Measurements from ENCODE around the gene CRK. TPM values are rescaled to one million over a fixed set of nuclear protein-coding genes. Genes with fewer than 3 reads are reported as not detected.
"Not testable (repeated sequence)": the region's sequence is repeated elsewhere in the genome, so short reads cannot be mapped to it uniquely, and the experiment has no call there.

The CRK gene
- total RNA-seq, 2 donors from 2014 or later = 12.5 to 17.7 TPM

- ATAC-seq = no peak
These were observed 65.3 kb downstream of the CRK start for GRCh38 chr17:1390432-1391367.

DNA sequence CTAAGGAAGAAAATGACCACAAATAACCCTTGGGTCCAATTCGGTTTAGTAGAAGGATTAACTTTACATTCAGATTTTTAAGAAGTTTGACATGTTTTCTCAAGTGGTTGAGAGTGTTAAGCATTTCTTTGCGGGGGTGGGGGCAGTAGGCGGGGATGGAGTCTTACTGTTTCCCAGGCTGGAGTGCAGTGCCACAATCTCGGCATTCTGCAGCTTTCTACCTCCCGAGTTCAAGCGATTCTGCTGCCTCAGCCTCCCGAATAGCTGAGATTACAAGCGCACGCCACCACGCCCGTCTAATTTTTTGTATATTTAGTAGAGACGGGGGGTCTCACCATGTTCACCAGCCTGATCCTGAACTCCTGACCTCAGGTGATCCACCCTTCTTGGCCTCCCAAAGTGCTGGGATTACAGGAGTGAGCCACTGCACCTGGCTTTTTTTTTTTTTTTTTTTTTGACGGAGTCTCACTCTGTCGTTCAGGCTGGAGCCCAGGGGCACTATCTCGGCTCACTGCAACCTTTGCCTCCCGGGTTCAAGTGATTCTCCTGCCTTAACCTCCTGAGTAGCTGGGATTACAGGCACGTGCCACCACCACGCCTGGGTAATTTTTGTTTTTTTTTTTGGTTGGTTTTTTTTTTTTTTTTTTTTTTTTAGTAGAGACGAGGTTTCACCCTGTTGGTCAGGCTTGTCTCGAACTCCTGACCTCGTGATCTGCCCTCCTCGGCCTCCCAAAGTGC lies 68.4 kb downstream of the CRK start:
- H3K27ac Mint-ChIP-seq; H3K36me3 Mint-ChIP-seq; ATAC-seq; H3K9me3 Mint-ChIP-seq; DNase-seq (ENCODE audit: low spot score in 2 of 2): not testable (repeated sequence)

More at GRCh38 chr17:1390432-1391367, 65.3 kb downstream of the CRK start:
- Mint-ChIP-seq H3K27ac (peak overlapping the region in 1 of 2 donors; percentile 53), H3K36me3 (peaks cover 0 to 6% of the 10 kb centered on the region in 2 donors), H3K9me3 (no peaks in the 10 kb centered on the region)
- no peak for DNase-seq (ENCODE audit: low spot score in 2 of 2)

DNA sequence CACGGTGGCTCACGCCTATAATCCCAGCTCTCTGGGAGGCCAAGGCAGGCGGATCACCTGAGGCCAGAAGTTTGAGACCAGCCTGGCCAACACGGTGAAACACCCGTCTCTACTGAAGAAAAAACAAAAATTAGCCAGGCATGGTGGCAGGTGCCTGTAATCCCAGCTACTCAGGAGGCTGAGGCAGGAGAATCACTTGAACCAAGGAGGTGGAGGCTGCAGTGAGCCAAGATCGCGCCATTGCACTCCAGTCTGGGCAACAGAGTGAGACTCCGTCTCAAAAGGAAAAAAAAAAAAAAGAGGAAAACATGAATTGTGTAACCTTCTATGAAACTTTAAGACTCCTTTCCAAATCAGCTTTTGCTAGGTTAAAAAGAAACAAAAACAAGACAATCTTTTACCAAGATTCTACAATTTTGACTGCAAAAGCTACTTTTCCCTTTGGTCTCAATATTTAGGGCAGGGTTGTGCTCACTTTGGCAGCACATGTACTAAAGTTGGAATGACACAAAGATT lies 69.3 kb downstream of the CRK start:
- not testable (repeated sequence) for H3K36me3 Mint-ChIP-seq; ATAC-seq; H3K9me3 Mint-ChIP-seq; DNase-seq (ENCODE audit: low spot score in 2 of 2)
- peak overlapping the region in 1 of 2 donors; percentile 92 for H3K27ac Mint-ChIP-seq

- no peak for ATAC-seq
- peaks cover 0 to 5% of the 10 kb centered on the region in 2 donors for H3K36me3 Mint-ChIP-seq
- H3K27ac Mint-ChIP-seq = peak overlapping the region in 1 of 2 donors; percentile 68
- no peaks in the 10 kb centered on the region for H3K9me3 Mint-ChIP-seq
- no peak for DNase-seq (ENCODE audit: low spot score in 2 of 2)
These were observed 69.8 kb downstream of the CRK start for GRCh38 chr17:1386265-1386664.

DNA sequence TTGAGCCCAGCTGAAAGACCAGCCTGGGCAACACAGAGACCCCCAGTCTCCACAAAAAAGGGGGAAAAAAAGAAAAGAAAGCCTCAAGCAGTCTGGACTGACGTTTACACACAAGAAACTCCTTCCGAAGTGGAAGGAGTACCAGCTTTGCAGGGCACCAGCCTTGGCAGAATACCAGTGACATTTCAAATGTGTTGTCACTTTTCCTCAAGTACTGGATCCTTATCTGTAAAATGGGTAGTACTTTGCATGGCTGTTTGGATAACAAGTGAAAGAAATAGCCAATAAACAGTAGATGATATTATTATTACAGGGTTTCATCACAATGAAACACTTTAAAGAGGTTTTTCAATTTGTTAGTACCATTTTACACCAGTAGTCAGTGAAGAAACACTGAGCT lies 70.2 kb downstream of the CRK start:
- Mint-ChIP-seq H3K27ac (no peak overlapping the region), H3K9me3 (no peaks in the 10 kb centered on the region), H3K36me3 (peaks cover 0 to 5% of the 10 kb centered on the region in 2 donors)
- DNase-seq (ENCODE audit: low spot score in 2 of 2) = no peak
- ATAC-seq = no peak

GRCh38 chr17:1384905-1385435 lies 71.1 kb downstream of the CRK start:
- no peaks in the 10 kb centered on the region for H3K36me3 Mint-ChIP-seq
- H3K27ac Mint-ChIP-seq = peak overlapping the region in 1 of 2 donors; percentile 79
- ATAC-seq = no peak
- no peak for DNase-seq (ENCODE audit: low spot score in 2 of 2)
- no peaks in the 10 kb centered on the region for H3K9me3 Mint-ChIP-seq

GRCh38 chr17:1379930-1380313 lies 76.1 kb downstream of the CRK start:
- Mint-ChIP-seq H3K9me3 (no peaks in the 10 kb centered on the region), H3K36me3 (no peaks in the 10 kb centered on the region), H3K27ac (peak overlapping the region; percentile 14 to 88)
- DNase-seq (ENCODE audit: low spot score in 2 of 2) (no peak), ATAC-seq (peak; percentile 66 to 67)

DNA sequence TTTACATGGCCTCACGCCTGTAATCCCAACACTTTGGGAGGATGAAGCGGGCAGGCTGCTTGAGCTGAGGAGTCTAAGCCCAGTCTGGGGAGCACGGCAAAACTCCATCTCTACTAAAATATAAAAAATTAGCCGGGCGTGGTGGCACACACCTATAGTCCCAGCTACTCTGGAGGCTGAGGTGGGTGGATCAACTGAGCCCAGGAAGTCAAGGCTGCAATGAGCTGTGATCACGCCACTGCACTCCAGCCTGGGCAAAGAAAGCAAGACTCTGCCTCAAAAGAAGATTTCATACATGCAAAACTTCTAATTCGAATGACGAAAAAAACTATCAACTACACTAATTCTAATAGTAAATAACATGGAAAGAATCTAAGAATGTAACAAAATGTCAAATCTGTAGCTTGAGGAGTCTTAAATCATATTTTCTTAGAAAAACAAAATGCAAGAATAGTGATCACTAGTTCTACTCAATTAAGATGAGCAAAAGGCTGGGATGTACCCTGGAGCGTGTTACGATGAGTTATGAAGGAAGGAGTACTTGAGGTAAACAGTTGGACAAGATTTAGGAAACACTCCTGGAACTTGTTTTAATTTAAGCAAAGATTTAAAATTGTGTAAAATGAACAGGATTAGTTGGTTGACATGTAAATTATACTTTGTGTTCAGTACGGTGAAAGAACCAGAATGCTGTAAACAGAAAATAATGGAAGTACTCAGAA lies 76.7 kb downstream of the CRK start:
- peak overlapping the region; percentile 14 to 88 for H3K27ac Mint-ChIP-seq
- no peaks in the 10 kb centered on the region for H3K9me3 Mint-ChIP-seq
- ATAC-seq = no peak
- DNase-seq (ENCODE audit: low spot score in 2 of 2) = no peak
- H3K36me3 Mint-ChIP-seq = no peaks in the 10 kb centered on the region

DNA sequence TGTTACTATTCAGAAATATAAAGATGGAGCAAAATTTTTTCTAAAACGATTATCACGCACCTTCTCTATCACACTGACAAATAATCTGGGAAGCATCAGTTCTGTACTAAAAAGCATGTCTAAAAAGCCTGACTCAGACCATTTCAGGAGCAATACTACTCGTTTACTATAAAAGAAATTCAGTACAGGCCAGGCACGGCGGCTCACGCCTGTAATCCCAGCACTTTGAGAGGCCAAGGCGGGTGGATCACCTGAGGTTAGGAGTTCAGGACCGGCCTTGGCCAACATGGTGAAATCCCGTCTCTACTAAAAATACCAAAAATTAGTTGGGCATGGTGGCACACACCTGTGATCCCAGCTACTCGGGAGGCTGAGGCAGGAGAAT lies 77.6 kb downstream of the CRK start:
- not testable (repeated sequence) for DNase-seq (ENCODE audit: low spot score in 2 of 2); H3K36me3 Mint-ChIP-seq; H3K9me3 Mint-ChIP-seq; H3K27ac Mint-ChIP-seq; ATAC-seq

DNA sequence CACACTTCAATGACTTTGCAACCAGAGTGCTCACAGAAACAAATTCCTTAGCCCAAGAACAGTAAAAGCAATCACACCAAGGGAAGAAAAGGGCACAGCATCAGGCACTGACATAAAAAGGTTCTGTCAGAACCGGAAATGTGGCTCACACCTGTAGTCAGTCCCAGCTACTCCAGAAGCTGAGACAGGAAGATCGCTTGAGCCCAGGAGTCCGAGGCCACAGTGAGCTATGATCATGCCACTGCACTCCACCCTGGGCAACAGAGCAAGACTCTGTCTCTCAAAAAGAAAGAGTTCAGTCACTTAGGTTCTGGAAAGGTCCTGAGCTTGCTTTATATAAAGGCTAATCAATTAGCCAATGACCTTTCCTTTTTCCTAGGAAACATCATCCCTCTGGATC lies 78.7 kb downstream of the CRK start:
- Mint-ChIP-seq H3K27ac (peak overlapping the region; percentile 22 to 66), H3K36me3 (no peaks in the 10 kb centered on the region), H3K9me3 (no peaks in the 10 kb centered on the region)
- DNase-seq (ENCODE audit: low spot score in 2 of 2) (no peak), ATAC-seq (no peak)

DNA sequence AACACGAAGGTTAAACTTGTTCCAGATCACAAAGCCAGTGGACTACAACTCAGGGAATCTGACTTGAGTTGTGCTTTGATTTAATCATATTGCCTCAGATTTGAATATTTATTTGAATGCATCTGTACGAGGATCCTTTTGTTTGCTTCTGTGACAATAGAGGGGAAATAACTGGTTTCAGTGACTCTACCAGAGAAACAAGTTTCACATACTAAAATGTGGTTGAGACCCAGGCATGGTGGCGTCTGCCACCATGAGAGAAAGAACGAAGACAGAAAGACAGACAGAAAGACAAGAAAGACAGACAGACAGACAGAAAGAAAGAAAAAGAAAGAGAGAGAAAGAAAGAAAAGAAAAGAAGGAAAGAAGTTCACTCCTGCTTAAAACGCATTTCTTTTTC lies 80.0 kb downstream of the CRK start:
- ATAC-seq (no peak), DNase-seq (ENCODE audit: low spot score in 2 of 2) (no peak)
- Mint-ChIP-seq H3K9me3 (no peaks in the 10 kb centered on the region), H3K36me3 (no peaks in the 10 kb centered on the region), H3K27ac (peak overlapping the region; percentile 22 to 53)

GRCh38 chr17:1375615-1376014 lies 80.4 kb downstream of the CRK start:
- Mint-ChIP-seq H3K36me3 (no peaks in the 10 kb centered on the region), H3K27ac (peak overlapping the region; percentile 22 to 53), H3K9me3 (no peaks in the 10 kb centered on the region)
- DNase-seq (ENCODE audit: low spot score in 2 of 2) (no peak), ATAC-seq (peak; percentile 25 to 30)

GRCh38 chr17:1374431-1375177 lies 81.4 kb downstream of the CRK start:
- DNase-seq (ENCODE audit: low spot score in 2 of 2) (no peak), ATAC-seq (peak; percentile 50 to 59)
- Mint-ChIP-seq H3K27ac (peak overlapping the region in 1 of 2 donors; percentile 83), H3K36me3 (no peaks in the 10 kb centered on the region), H3K9me3 (no peaks in the 10 kb centered on the region)

DNA sequence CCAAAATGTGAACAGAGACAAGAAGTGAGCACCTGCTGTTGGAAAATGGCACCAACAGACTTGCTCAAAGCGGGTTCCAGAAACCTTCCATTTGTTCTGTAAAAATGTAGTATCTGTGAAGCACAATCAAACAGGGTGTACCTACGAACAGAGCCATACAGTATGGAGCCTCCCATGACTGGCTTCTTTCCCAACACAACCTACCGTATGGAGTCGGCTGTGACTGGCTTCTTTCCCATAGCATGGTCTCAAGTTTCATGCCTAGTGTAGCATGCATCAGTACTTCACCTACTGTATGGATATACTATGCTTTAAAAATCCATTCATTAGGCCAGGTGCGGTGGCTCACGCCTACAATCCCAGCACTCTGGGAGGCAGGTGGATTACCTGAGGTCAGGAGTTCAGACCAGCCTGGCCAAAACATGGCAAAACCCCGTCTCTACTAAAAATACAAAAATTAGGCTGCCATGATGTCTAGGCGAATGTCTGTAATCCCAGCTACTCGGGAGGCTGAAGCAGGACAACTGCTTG lies 82.3 kb downstream of the CRK start:
- DNase-seq (ENCODE audit: low spot score in 2 of 2) (no peak), ATAC-seq (no peak)
- Mint-ChIP-seq H3K9me3 (no peaks in the 10 kb centered on the region), H3K36me3 (no peaks in the 10 kb centered on the region), H3K27ac (peak overlapping the region in 1 of 2 donors; percentile 83)

GRCh38 chr17:1372618-1373017 lies 83.4 kb downstream of the CRK start:
- ATAC-seq = no peak
- H3K36me3 Mint-ChIP-seq = no peaks in the 10 kb centered on the region
- H3K27ac Mint-ChIP-seq = peak overlapping the region in 1 of 2 donors; percentile 84

More at GRCh38 chr17:1372618-1373017, 83.4 kb downstream of the CRK start:
- no peak for DNase-seq (ENCODE audit: low spot score in 2 of 2)
- no peaks in the 10 kb centered on the region for H3K9me3 Mint-ChIP-seq
